OCI-LY3 (cell line): ENCODE results near the gene AIDA.

ENCODE experiments used
- H2AFZ ChIP-seq: fragments of 200-600, 300-600 bp; shearing (Covaris generic); 2 replicates; pipeline ENCODE4 v1.6.0; 2014; ENCODE audit warnings: antibody characterized with exemption, low read depth, low read length
- H3K27ac ChIP-seq: fragments of 200-600, 300-600 bp; sonication (generic); 2 replicates; pipeline ENCODE4 v1.5.1; 2014; ENCODE audit warnings: mild to moderate bottlenecking, low read length, moderate library complexity, mixed read lengths
- H3K27me3 ChIP-seq: fragments of 200-600, 300-600 bp; sonication (generic); 2 replicates; pipeline ENCODE4 v1.6.1; 2014; ENCODE audit warnings: low read depth, low read length, mixed read lengths
- H3K36me3 ChIP-seq: fragments of 200-600, 300-600 bp; sonication (generic); replicated peaks from 2 replicates; pipeline ENCODE3; 2014; ENCODE audit warnings: low read depth, low read length, mixed read lengths
- H3K4me1 ChIP-seq: fragments of 300-600, 200-600 bp; sonication (generic); 2 replicates; pipeline ENCODE4 v1.6.1; 2014; ENCODE audit warnings: low read length, mixed read lengths
- H3K4me2 ChIP-seq: fragments of 200-600, 300-600 bp; sonication (generic); 2 replicates; pipeline ENCODE4 v1.6.1; 2014; ENCODE audit warnings: low read length, mixed read lengths
- H3K4me3 ChIP-seq: fragments of 300-600, 200-600 bp; sonication (generic); 2 replicates; pipeline ENCODE4 v1.5.1; 2014; ENCODE audit warnings: antibody characterized with exemption, mild to moderate bottlenecking, low read length, moderate library complexity
- H3K79me2 ChIP-seq: fragments of 300-600, 200-600 bp; shearing (Covaris generic); 2 replicates; pipeline ENCODE4 v1.6.1; 2014; ENCODE audit warnings: mild to moderate bottlenecking, low read length, mixed read lengths
- H3K9ac ChIP-seq: fragments of 300-600, 200-600 bp; shearing (Covaris generic); 2 replicates; pipeline ENCODE4 v1.6.0; 2014; ENCODE audit warnings: mild to moderate bottlenecking, low read length, moderate library complexity
- H3K9me3 ChIP-seq: fragments of 200-600, 300-600 bp; shearing (Covaris generic); 2 replicates; pipeline ENCODE4 v1.6.1; 2014; ENCODE audit warnings: low read length, mixed read lengths; ENCODE audit not compliant: insufficient read depth
- H4K20me1 ChIP-seq: fragments of 200-600, 300-600 bp; sonication (generic); 2 replicates; pipeline ENCODE4 v1.6.1; 2016; ENCODE audit warnings: low read length, mixed read lengths; ENCODE audit not compliant: insufficient read depth
- EZH2phosphoT487 ChIP-seq: fragments of 200-600 bp; shearing (Covaris generic); IDR thresholded peaks from 2 replicates; pipeline ENCODE4 v1.6.1; 2018; ENCODE audit warnings: antibody characterized with exemption, mixed run types, low read depth
- TF ChIP-seq, protein P1 (sequence below): fragments of 200-600, 300-600 bp; sonication (generic); IDR thresholded peaks from 2 replicates; pipeline ENCODE4 v1.5.1; 2014; ENCODE audit warnings: antibody characterized with exemption, low read length, low read depth

Gene AIDA, protein sequence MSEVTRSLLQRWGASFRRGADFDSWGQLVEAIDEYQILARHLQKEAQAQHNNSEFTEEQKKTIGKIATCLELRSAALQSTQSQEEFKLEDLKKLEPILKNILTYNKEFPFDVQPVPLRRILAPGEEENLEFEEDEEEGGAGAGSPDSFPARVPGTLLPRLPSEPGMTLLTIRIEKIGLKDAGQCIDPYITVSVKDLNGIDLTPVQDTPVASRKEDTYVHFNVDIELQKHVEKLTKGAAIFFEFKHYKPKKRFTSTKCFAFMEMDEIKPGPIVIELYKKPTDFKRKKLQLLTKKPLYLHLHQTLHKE

DNA sequence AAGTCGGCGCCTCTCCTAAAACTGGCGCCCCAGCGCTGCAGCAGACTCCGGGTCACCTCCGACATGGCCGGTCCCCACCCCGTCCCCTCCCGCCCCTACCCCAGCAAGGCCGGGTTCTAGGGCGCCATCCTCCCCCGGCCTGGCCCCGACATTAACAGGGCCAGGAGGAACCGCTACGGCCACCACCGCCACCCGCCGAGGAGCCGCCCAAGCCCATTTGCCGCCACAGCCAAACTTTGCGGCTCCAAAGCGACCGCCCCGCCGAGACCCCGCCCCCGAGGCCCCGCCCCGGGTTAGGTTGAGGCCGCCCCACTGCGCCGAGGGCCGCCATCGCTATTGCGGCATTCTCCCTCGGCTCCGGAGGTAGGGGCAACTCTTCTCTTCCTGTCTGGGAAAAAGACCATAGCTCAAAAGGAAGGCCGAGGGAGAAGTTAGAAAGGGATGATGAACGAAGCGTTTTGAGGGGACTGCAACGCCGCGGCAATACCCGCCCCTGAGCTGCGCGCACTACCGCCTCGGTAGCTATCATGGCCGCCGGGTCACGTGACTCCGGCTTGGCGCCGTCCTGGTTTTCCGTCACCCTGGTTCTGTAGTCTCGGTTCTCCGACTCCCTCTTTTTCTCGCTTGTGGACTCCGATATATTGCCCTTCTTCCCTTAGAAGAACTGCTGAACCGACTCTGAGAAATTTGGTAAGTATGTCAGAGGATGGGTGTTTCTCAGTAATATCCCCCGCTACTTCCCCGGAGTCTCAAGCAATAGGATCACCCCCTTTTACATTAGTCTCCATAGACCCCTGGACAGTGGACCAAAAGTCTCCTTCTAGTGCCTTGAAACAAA lies at the start of gene AIDA, which contains the start of gene BROX:
TSS of gene AIDA (minus strand) at position 239 of the 838 bp plus-strand sequence. CDS start at position 65, 174 bp downstream.
TSS of gene BROX (plus strand) at position 312 of the 838 bp plus-strand sequence. CDS start 3,136 bp downstream, outside the sequence.
- peaks cover 11% of the 10 kb centered on the region for H3K4me1 ChIP-seq
- 0 out of 2 replicates have a peak, but pooled peaks cover 4% of the 10 kb centered on the region for H4K20me1 ChIP-seq
- no peaks in the 10 kb centered on the region for H3K27me3 ChIP-seq
- no peak for TF ChIP-seq EZH2phosphoT487
- TF ChIP-seq, protein P1, sequence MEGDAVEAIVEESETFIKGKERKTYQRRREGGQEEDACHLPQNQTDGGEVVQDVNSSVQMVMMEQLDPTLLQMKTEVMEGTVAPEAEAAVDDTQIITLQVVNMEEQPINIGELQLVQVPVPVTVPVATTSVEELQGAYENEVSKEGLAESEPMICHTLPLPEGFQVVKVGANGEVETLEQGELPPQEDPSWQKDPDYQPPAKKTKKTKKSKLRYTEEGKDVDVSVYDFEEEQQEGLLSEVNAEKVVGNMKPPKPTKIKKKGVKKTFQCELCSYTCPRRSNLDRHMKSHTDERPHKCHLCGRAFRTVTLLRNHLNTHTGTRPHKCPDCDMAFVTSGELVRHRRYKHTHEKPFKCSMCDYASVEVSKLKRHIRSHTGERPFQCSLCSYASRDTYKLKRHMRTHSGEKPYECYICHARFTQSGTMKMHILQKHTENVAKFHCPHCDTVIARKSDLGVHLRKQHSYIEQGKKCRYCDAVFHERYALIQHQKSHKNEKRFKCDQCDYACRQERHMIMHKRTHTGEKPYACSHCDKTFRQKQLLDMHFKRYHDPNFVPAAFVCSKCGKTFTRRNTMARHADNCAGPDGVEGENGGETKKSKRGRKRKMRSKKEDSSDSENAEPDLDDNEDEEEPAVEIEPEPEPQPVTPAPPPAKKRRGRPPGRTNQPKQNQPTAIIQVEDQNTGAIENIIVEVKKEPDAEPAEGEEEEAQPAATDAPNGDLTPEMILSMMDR, result no peak
- H3K27ac ChIP-seq, result peak within 1 kb of the TSS; percentile 91
- peaks cover 11% of the 10 kb centered on the region for H3K36me3 ChIP-seq
- H3K9me3 ChIP-seq, result no peaks in the 10 kb centered on the region
- H3K79me2 ChIP-seq, result peaks cover 37% of the 10 kb centered on the region
- H2AFZ ChIP-seq, result peak within 1 kb of the TSS; percentile 92
- peak within 1 kb of the TSS; percentile 92 for H3K4me3 ChIP-seq
- peak within 1 kb of the TSS; percentile 94 for H3K4me2 ChIP-seq
- peak within 1 kb of the TSS; percentile 99 for H3K9ac ChIP-seq

DNA sequence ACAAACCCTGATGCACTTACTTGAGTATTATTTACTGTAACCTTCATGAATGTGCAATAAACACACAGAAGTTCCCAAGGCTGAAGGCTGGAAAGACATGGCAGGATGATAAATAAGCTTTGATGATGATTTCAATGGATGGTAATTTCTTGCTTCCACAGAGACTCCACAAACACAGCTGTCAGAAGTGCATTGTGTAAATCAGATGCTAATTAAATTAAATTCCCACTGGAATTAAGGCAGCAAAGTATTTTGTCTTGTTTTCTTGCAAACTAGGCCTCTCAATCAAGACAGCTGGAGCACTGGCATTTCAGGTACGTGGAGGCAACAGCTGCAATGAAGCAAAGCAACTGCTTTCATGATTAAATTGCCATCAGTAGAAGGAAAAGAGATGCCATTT lies 48.8 kb upstream of the AIDA start:
- H2AFZ ChIP-seq, result no peak overlapping the region
- no peak overlapping the region for H3K9ac ChIP-seq
- TF ChIP-seq, protein P1, result no peak
- no peak for TF ChIP-seq EZH2phosphoT487
- H3K27ac ChIP-seq, result no peak overlapping the region
- no peak overlapping the region for H3K4me3 ChIP-seq
- H4K20me1 ChIP-seq, result no peaks in the 10 kb centered on the region
- no peaks in the 10 kb centered on the region for H3K4me1 ChIP-seq
- no peaks in the 10 kb centered on the region for H3K36me3 ChIP-seq
- no peaks in the 10 kb centered on the region for H3K79me2 ChIP-seq
- H3K9me3 ChIP-seq, result no peaks in the 10 kb centered on the region
- no peaks in the 10 kb centered on the region; the same call in 1 of the 2 replicates for H3K27me3 ChIP-seq
- H3K4me2 ChIP-seq, result no peak overlapping the region

DNA sequence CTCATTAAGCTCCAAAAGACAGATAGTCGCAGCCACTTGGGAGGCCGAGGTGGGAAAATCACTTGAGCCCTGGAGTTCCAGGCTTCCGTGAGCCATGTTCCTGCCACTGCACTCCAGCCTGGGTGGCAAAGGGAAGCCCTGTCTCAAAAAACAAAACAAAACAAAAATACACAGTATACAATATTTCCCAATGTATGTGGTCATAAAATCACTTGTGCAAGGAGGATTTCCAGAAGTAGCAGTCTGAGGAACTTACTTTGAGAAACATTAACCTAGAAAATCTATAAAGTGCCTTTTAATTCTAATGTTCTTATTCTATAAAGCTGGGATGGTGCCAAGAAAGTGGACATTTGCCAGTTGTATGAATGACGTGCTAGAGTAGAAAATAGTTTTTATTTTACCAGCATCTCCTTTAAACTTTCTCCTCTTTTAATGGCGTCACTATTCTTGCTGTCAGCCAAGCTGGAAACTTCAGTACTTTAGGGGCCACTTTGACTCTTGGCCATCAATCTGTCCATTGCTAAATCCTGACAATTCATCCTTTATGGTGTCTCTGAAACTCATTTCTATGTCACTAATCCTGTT lies 47.3 kb upstream of the AIDA start:
- Histone ChIP-seq H2AFZ (no peak overlapping the region), H3K27ac (no peak overlapping the region), H3K27me3 (no peaks in the 10 kb centered on the region; the same call in 1 of the 2 replicates), H3K4me2 (no peak overlapping the region), H3K9ac (no peak overlapping the region), H3K36me3 (no peaks in the 10 kb centered on the region), H3K4me3 (no peak overlapping the region), H3K4me1 (no peaks in the 10 kb centered on the region), H4K20me1 (no peaks in the 10 kb centered on the region), H3K9me3 (no peaks in the 10 kb centered on the region), H3K79me2 (no peaks in the 10 kb centered on the region)
- no peak for TF ChIP-seq EZH2phosphoT487
- TF ChIP-seq, protein P1, result no peak
